ENCODE measurements around the gene PCDHGB6. TPM values are rescaled to one million over a fixed set of nuclear protein-coding genes. Genes with fewer than 3 reads are reported as not detected.
A peak's percentile ranks its signal among the peaks of the same experiment; 100 is the strongest.
"Not testable (repeated sequence)": the region's sequence is repeated elsewhere in the genome, so short reads cannot be mapped to it uniquely, and the experiment has no call there.

The PCDHGB6 gene
- total RNA-seq, 1 experiment from 2014 or later = not detected

DNA sequence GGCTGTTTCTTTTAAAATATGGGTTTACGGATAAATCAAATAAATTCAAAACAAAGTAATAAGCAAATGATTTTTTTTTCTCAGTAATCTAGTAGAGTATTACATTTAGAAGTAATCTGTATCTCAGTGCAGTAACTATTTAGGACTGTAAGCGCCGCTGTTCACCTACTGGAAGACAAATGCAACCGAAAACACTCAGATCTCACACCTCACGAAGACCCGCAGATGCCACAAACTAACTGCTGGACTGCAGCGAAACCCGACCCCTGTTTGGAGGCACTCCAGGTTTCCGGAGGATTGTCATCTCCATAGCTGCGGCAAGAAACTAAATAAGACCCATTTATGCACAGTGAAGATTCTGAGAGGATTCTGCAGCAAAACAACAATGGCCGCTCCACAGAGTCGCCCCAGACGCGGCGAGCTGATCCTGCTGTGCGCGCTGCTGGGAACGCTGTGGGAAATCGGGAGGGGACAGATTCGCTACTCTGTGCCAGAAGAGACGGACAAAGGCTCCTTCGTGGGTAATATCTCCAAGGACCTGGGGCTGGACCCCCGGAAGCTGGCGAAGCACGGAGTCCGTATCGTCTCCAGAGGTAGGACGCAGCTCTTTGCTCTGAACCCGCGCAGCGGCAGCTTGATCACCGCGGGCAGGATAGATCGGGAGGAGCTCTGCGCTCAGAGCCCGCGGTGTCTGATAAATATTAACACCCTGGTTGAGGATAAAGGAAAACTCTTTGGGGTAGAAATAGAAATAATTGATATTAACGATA lies 15.2 kb upstream of the PCDHGB6 start, which contains the start of gene PCDHGA8:
PCDHGA8 (plus strand) TSS at position 205 of the 770 bp plus-strand sequence; CDS start at position 386, 181 bp downstream.
- Histone ChIP-seq H4K20me1 (ENCODE audit: insufficient read depth) (no peaks in the 10 kb centered on the region), H3K4me2 (no peak within 1 kb of the TSS), H3K4me3 (no peak within 1 kb of the TSS), H3K4me1 (replicated peaks; ENCODE audit: insufficient read depth) (no peaks in the 10 kb centered on the region), H3K27me3 (ENCODE audit: insufficient read depth, low read depth) (peaks cover 12% of the 10 kb centered on the region; the same call in 1 of the 2 replicates), H3K9me2 (ENCODE audit: insufficient read depth) (no peaks in the 10 kb centered on the region), H3K27ac (no peak within 1 kb of the TSS), H3K36me3 (ENCODE audit: low read depth) (no peaks in the 10 kb centered on the region), H2AFZ (no peak within 1 kb of the TSS), H3F3A (ENCODE audit: insufficient read depth, low read depth) (no peaks in the 10 kb centered on the region), H3K9me3 (ENCODE audit: insufficient read depth, low read depth) (no peaks in the 10 kb centered on the region), H3K79me2 (ENCODE audit: low read depth) (no peaks in the 10 kb centered on the region)
- intact Hi-C loops (cut with micrococcal nuclease; ENCODE audit: unreplicated experiment) = no loop called here
- DNase-seq = no peak
- POLR2A ChIA-PET (ENCODE audit: unreplicated experiment) = no interaction called here
- TF ChIP-seq EZH2 (IDR thresholded peaks at IDR 0.05; ENCODE audit: low read depth) = no peak
- TF ChIP-seq, protein P1, sequence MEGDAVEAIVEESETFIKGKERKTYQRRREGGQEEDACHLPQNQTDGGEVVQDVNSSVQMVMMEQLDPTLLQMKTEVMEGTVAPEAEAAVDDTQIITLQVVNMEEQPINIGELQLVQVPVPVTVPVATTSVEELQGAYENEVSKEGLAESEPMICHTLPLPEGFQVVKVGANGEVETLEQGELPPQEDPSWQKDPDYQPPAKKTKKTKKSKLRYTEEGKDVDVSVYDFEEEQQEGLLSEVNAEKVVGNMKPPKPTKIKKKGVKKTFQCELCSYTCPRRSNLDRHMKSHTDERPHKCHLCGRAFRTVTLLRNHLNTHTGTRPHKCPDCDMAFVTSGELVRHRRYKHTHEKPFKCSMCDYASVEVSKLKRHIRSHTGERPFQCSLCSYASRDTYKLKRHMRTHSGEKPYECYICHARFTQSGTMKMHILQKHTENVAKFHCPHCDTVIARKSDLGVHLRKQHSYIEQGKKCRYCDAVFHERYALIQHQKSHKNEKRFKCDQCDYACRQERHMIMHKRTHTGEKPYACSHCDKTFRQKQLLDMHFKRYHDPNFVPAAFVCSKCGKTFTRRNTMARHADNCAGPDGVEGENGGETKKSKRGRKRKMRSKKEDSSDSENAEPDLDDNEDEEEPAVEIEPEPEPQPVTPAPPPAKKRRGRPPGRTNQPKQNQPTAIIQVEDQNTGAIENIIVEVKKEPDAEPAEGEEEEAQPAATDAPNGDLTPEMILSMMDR (conservative IDR thresholded peaks at IDR 0.05) = peak; percentile 46; the same call in 1 of the 2 replicates
- no TSS peak for BruUV-seq (replicated peaks)
- CTCF ChIA-PET = no interaction called here

DNA sequence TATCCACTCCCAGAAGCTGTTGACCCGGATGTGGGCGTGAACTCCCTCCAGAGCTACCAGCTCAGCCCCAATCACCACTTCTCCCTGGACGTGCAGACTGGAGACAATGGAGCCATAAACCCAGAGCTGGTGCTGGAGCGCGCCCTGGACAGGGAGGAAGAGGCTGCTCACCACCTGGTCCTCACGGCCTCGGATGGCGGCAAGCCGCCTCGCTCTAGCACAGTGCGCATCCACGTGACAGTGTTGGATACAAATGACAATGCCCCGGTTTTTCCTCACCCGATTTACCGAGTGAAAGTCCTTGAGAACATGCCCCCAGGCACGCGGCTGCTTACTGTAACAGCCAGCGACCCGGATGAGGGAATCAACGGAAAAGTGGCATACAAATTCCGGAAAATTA lies 14.6 kb upstream of the PCDHGB6 start:
- Histone ChIP-seq H3K9me2 (ENCODE audit: insufficient read depth) (no peaks in the 10 kb centered on the region), H3K36me3 (ENCODE audit: low read depth) (no peaks in the 10 kb centered on the region), H4K20me1 (ENCODE audit: insufficient read depth) (no peaks in the 10 kb centered on the region), H3K27ac (no peak overlapping the region), H3K9me3 (ENCODE audit: insufficient read depth, low read depth) (no peaks in the 10 kb centered on the region), H3K4me2 (no peak overlapping the region), H3K4me3 (no peak overlapping the region), H3K27me3 (ENCODE audit: insufficient read depth, low read depth) (peaks cover 11% of the 10 kb centered on the region; the same call in 1 of the 2 replicates), H2AFZ (no peak overlapping the region), H3F3A (ENCODE audit: insufficient read depth, low read depth) (no peaks in the 10 kb centered on the region), H3K79me2 (ENCODE audit: low read depth) (no peaks in the 10 kb centered on the region), H3K4me1 (replicated peaks; ENCODE audit: insufficient read depth) (no peaks in the 10 kb centered on the region)
- ChIA-PET CTCF (no interaction called here), POLR2A (ENCODE audit: unreplicated experiment) (no interaction called here)
- intact Hi-C loops (cut with micrococcal nuclease; ENCODE audit: unreplicated experiment) = no loop called here
- TF ChIP-seq EZH2 (IDR thresholded peaks at IDR 0.05; ENCODE audit: low read depth) = no peak
- TF ChIP-seq, protein P1 (conservative IDR thresholded peaks at IDR 0.05) = no peak
- no TSS peak for BruUV-seq (replicated peaks)
- DNase-seq = no peak

DNA sequence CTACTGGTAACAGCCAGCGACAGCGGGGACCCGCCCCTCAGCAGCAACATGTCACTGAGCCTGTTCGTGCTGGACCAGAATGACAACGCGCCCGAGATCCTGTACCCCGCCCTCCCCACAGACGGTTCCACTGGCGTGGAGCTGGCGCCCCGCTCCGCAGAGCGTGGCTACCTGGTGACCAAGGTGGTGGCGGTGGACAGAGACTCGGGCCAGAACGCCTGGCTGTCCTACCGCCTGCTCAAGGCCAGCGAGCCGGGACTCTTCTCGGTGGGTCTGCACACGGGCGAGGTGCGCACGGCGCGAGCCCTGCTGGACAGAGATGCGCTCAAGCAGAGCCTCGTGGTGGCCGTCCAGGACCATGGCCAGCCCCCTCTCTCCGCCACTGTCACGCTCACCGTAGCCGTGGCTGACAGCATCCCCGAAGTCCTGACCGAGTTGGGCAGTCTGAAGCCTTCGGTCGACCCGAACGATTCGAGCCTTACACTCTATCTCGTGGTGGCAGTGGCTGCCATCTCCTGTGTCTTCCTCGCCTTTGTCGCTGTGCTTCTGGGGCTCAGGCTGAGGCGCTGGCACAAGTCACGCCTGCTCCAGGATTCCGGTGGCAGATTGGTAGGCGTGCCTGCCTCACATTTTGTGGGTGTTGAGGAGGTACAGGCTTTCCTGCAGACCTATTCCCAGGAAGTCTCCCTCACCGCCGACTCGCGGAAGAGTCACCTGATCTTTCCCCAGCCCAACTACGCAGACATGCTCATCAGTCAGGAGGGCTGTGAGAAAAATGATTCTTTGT lies 13.2 kb upstream of the PCDHGB6 start:
- H4K20me1 ChIP-seq (ENCODE audit: insufficient read depth); H3K36me3 ChIP-seq (ENCODE audit: low read depth); H3K4me1 ChIP-seq (replicated peaks; ENCODE audit: insufficient read depth); H3K9me3 ChIP-seq (ENCODE audit: insufficient read depth, low read depth); POLR2A ChIA-PET (ENCODE audit: unreplicated experiment); H2AFZ ChIP-seq; H3K4me3 ChIP-seq; H3K9me2 ChIP-seq (ENCODE audit: insufficient read depth); H3K4me2 ChIP-seq; DNase-seq; CTCF ChIA-PET; BruUV-seq (replicated peaks); intact Hi-C loops (cut with micrococcal nuclease; ENCODE audit: unreplicated experiment); H3K79me2 ChIP-seq (ENCODE audit: low read depth); H3K27ac ChIP-seq; H3F3A ChIP-seq (ENCODE audit: insufficient read depth, low read depth): not testable (repeated sequence)
- peaks cover 13% of the 10 kb centered on the region; the same call in 1 of the 2 replicates for H3K27me3 ChIP-seq (ENCODE audit: insufficient read depth, low read depth)

DNA sequence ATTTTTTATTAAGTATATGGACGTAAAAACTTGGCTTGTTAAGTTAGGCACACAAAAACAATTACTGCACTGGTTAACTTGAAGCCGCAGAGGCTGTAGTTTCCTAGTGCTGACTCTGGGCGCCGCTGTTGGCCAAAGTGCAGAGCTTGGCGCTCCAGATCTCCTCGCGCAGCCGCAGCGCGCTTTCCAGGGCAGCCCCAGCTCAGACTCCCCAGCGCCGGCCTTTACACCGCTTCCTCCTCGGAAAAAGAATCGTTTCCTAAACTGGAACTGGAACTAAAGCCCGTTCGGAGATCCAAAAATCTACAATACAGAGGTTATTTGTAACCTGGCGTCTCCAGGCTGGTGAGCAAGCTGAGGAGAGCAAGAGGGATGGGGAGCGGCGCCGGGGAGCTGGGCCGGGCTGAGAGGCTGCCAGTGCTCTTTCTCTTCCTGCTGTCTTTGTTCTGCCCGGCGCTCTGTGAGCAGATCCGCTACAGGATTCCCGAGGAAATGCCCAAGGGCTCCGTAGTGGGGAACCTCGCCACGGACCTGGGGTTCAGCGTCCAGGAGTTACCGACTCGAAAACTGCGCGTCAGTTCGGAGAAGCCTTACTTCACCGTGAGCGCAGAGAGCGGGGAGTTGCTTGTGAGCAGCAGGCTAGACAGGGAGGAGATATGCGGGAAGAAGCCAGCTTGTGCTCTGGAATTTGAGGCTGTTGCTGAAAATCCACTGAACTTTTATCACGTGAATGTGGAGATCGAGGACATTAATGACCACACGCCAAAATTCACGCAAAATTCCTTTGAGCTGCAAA lies 9.9 kb upstream of the PCDHGB6 start, which contains the start of gene PCDHGB5:
PCDHGB5 (plus strand) TSS at position 192 of the 796 bp plus-strand sequence; CDS start at position 373, 181 bp downstream.
- CTCF ChIA-PET; POLR2A ChIA-PET (ENCODE audit: unreplicated experiment); H2AFZ ChIP-seq; BruUV-seq (replicated peaks); H3K36me3 ChIP-seq (ENCODE audit: low read depth); H3K27ac ChIP-seq; H4K20me1 ChIP-seq (ENCODE audit: insufficient read depth); DNase-seq; H3F3A ChIP-seq (ENCODE audit: insufficient read depth, low read depth); H3K9me3 ChIP-seq (ENCODE audit: insufficient read depth, low read depth); H3K4me1 ChIP-seq (replicated peaks; ENCODE audit: insufficient read depth); H3K9me2 ChIP-seq (ENCODE audit: insufficient read depth); intact Hi-C loops (cut with micrococcal nuclease; ENCODE audit: unreplicated experiment); H3K79me2 ChIP-seq (ENCODE audit: low read depth); H3K4me2 ChIP-seq; H3K4me3 ChIP-seq: not testable (repeated sequence)
- peaks cover 34% of the 10 kb centered on the region for H3K27me3 ChIP-seq (ENCODE audit: insufficient read depth, low read depth)

All from PC-9 (cell line).